GM18870 (cell line): ENCODE data around the gene NOL4L.

Experiments used
- ATAC-seq: cut with Tn5 transposase; IDR thresholded peaks from one replicate; pipeline ENCODE4 v1.9.1; 2021; ENCODE audit warnings: moderate library complexity; ENCODE audit not compliant: unreplicated experiment

NOL4L gene

DNA sequence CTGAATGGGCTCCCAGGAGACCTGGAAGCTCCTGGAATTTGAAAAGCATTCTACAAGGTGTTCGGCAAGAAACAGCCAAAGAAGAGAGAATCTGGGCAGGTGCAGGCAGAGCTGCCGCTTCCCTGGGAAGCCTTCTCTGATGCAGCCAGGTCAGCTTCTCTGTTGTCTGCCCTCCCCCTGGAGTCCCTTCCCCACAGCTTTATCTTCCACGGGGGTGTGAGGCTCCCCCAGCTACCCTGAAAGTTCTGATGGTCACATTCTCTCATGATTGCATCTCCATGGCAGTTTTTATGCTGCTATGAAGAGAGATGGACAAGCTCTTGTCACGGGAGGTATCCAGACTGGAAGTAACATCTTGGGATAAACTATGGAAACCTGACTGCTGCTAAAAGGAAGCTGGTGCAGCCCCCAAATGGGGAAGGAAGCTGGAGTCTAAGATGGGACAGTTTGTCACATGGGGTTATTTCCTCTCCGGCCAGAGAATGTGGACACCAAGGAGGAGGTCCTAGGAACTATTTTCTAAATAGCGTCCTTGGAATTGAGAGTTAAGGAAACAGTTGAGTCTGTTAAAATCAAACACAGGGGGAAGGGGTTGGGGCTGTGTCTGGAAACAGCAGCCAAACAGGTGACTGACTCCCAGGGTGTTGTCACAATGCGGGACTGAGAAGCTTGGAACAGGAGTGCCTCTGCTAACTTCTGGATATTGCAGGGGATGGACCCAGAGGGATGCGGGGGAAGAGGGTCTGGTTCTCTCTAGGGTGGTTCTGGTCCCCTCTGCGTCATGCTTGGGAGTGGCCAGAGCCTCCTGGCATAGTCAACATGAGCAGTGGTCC lies 135.9 kb downstream of the NOL4L start:
- ATAC-seq = no peak

DNA sequence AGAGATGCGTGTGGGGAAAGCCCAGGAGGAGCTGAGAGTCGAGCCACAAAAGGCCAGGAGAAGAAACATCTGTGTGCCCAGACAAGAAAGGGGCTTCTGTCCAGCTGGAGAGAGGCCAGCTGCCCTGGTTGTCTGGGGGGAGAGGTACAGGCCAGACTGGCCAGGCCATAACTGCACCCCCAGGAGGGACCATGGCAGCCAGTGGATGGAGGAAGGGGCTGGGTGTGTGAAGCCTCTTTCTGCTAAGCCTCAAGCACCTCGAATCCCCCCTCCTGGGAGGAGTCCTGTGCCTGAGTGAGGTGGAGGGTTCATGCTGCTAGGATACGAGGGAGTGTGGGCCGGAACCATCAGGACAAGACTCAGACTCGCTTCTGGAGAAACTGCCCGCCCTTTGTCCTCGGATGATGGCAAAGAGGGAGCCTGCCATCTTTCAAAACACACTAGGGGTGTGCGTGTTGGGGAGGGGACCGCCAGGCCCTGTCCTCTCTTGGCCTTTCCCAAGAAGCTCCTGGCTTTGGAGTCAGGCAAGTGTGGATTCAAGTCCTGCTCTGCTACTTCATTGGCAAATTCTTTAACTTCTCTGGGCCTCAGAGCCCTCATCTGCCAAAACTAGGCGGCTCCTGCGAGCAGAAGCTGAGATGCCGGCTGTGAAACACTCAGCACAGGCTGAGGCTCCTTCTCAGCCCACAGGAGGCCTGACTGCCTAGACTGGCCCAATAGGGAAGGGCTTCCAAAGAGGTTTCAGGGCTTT lies 136.7 kb downstream of the NOL4L start:
- ATAC-seq = no peak

- ATAC-seq = no peak
Observed at GRCh38 chr20:32447136-32448027, 137.8 kb downstream of the NOL4L start.

DNA sequence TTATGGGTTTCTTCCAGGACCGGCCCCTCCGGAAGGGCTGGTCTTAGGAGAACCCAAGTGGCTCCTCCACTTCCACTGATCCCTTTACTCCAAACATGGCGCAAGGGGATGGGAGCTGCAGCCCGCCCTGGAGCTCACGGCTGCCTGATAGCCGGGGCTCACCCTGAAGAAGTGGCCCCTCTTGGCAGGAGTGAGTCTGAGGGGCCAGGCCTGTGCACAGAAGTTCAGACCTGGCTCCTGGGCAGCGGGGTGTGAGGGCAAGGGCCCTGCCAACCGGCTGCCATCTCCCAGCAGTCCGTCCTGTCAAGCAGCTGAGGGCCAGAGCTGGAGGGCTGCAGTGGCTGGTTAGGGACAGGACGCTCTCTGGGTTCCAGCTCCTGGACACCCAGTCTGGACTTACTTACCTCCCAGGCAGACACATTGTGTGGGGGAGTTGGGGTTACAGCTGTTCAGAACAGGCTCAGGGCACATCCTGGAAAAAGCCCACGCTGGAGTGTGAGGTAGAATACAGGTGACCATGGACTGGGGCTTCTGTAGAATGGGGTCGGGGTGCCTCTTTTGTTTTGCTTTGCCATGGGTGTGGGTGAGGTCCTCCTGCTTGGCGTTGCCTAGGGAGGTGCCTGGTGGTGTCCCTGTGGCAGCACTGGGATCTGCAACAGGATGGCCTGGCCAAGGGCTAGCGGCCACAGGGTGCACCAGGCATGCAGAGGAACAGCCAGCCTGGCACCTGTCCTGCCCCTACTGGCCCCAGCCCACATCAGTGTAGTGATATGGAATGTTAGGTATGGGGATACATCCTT lies 138.6 kb downstream of the NOL4L start:
- no peak for ATAC-seq

- ATAC-seq = no peak
Observed at GRCh38 chr20:32445539-32446273, 139.4 kb downstream of the NOL4L start.

DNA sequence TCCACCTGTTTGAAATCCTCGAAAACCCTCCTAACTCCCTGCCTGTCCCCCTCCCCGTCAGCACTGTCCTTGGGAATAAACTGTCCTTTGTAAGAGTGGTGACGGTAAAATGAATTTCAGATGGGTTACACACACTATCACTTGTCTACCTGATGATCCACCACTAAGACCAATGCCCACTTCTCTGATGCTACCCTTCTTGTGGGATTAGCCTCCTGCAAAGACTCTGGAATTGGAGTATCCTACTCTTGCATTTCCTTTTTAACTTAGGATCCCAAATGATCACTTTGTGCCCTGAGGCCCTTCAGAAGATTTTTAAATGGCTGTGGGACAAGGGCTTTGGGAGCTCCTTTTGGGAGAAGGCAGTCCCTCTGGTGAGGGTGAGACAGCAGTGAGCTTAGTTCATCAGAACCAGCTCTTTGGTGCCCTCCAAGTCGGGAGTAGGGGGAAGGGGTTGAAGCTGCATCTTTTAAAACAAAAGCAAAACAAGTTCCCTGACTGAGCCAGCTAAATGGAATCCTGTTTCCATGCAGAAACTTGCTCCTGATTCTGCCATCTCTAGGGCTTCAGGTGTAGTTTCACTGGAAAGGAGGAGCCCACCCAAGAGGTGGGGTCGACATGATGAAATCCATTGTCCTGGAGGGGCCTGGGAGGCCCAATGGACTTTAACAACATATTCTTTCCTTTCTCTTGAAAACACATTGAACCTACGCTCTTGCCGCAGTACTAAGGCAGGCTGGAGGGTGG lies 140.5 kb downstream of the NOL4L start:
- no peak for ATAC-seq

DNA sequence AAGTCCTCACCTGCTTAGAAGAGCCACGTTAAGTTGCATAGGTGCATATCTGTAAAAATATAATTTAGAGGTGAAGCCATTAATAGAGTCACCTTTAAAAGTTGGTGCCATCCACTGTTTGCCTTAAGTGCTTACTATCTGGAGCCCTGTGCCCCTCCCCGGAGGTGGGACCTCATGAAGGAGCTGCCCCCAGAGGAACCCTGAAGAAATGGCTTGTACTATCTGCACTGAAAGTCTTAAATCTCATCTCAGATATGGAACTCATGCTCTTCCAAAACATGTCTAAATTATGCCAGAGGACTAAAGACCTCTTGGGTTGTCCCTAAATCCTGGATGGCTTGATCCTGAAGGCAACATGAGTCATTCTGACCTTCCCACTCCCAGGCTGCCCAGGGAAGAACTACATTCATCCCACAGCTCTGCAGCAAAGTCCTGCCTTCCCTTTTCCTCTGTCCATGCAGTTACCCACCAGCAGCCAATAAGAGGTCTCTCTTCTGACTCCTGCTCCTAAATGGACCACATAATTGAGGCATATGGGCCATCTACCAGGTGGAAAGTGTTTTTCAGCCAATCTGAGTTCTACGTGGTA lies 141.7 kb downstream of the NOL4L start:
- no peak for ATAC-seq

DNA sequence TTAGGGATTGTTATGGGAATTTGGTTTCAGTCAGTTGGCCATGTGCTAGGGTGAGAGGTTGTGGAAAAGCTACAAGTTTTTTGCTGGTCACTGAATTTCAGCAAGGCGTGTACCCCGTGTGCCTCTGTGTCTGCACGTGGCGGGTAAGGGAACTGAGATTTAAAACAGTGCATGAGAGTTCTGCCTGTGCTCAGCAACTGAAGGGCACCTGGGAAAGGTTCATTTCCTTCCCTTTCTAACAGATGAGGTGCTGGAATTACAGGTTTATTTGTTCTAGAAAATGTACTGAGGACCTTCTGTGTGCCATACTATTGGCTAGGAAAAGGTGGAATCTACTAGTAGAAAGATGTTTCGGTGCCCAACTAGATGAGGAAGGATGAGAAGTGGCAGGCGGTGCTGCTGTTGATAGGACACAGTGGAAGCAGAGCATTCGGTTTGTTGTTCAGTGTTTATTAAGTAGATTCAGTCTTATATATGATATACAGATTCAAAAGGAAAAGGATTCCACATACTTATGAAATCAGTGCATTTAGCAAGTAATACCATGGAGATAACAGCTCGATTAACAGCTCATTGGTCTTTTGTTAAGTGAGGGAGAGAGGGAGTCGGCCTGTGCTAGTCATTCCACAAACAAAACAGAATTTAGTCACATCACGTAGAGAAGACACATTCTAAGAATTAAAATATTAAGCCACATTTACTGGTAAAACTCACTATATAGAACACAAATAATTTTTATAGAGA lies 142.3 kb downstream of the NOL4L start:
- no peak for ATAC-seq

- no peak for ATAC-seq
Observed at GRCh38 chr20:32441638-32442037, 143.5 kb downstream of the NOL4L start.

DNA sequence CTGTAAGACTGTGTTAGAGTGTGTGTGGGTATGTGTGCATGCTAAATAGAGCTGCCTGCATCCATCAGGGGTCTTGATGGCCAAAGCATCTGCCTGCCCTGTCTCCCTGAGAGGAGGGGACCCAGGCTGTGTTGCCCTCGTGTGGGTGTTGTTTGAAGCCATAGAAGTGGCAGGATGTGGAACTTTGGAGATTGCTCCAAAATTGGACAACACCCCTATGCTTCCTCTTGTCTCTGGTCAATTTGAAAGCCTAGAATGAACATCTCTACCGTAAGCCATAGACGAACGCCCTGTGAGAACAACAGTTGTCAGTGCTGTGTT lies 144.4 kb downstream of the NOL4L start:
- no peak for ATAC-seq

- no peak for ATAC-seq
Observed at GRCh38 chr20:32440069-32440757, 144.9 kb downstream of the NOL4L start.

DNA sequence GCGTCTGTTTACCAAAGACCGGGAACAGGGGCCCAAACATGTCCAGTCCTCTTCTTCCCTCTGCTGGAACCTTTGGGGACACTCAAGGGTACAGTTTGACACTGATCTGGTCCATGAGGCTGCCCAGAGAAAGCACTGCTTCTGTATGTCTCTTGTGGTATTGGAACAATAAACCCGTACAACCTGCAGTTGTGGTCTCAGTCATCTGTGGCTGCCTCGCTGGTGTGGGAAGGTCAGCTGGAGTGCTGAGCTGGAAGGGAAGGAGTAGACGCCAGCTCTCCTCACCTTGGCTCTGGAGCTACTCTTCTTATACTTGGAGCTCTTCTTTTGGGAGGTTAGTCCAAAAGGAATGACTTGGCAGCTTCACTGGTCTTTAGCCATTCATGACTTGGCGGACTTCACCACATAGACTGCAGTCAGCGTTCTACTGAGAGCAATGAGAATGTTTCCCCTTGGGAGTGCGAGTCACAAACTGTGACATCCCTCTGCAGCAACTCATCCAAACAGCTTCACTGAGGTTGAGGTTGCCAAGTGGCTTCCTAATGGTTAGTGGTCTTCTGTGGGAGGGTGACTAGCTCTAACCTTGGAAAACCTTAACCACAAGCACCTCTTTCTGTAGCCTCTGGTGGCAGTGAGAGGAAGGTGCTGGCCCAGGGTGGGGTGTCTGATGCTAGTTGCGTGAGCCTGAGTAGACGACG lies 145.9 kb downstream of the NOL4L start:
- ATAC-seq = no peak

DNA sequence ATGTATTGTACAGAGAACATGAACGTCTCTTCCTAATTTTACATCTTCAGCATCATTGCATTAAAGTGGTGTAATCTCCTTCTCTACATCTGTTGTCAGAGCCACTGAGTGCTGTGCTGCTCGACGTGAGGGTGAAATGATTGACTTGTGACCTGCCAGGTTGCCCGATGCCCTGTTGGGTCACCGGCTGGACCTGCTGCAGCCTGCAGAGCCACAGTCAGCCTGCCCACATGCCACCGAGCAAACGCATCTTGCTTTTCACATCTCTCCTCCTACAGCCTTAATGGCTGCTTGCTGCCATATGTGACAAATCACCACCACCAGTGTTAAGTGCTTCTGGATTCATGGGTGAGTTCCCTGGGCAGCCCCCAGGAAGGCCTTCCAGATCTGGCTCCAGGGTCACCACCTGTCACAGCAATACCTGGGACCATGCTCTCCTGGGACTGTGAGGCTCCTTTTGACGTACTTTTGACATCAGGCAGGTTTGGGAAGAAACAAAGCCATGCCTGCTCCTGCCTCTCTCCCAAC lies 146.7 kb downstream of the NOL4L start:
- ATAC-seq = no peak

GRCh38 chr20:32437391-32438074 lies 147.6 kb downstream of the NOL4L start:
- no peak for ATAC-seq

GRCh38 chr20:32436968-32437367 lies 148.2 kb downstream of the NOL4L start:
- no peak for ATAC-seq
